Measurements from ENCODE around the gene GLOD5. TPM values are rescaled to one million over a fixed set of nuclear protein-coding genes. Genes with fewer than 3 reads are reported as not detected.

Gene GLOD5
- polyA plus RNA-seq, 3 donors from 2014 or later, result not detected

DNA sequence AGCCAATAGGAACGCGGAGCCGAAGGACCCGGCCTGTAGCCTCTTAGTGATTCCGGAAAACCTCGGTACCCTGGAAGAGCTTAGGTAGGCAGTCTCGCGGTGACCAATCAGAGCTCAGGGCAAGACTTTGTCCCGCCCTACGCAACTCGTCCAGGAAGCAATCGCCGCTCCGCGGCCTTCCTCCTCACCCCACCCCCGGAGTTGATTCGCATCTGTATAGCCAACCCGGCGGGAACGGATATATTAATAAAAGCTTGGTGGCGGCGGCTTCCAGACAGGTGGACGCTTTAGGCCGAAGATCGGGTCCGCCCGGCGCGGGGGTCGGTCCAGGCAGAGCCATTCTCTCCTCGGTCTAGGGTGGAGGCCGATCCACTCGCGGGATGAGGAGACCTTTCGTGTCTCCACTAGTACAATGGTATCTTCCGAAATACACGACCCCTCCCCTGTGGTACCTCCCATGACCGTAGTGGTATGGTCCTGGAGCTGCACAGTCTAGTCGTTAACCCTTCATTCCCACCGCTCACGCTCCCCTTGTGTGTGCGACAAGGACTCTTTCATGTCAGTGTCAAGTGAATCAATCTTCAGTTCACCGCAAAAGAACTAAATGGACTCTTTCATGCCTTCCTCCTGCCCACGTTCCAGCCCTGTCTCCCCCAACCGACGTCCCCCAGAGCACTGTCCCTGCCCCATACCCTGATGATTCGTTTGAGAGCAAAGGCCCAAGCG lies 24.2 kb upstream of the GLOD5 start:
- peaks cover 2 to 10% (median 10%) of the 10 kb centered on the region in 3 donors for H3K27me3 Mint-ChIP-seq (ENCODE audit: low read depth in 3 of 3)
- H3K4me1 Mint-ChIP-seq, result peaks cover 22 to 28% of the 10 kb centered on the region in 2 donors
- peak overlapping the region; percentile 90 to 94 (median 93) for H3K4me3 Mint-ChIP-seq
- DNase-seq, result peak; percentile 84 to 92 (median 90)
- H3K36me3 Mint-ChIP-seq, result no peaks in the 10 kb centered on the region
- H3K27ac Mint-ChIP-seq, result peak overlapping the region; percentile 85 to 99 (median 96)
- H3K9me3 Mint-ChIP-seq, result no peaks in the 10 kb centered on the region

GRCh38 chrX:48737940-48738339 lies 23.6 kb upstream of the GLOD5 start:
- Mint-ChIP-seq H3K27ac (peak overlapping the region; percentile 85 to 99 (median 96)), H3K4me1 (peaks cover 22 to 27% of the 10 kb centered on the region in 2 donors), H3K27me3 (ENCODE audit: low read depth in 3 of 3) (peaks cover 2 to 10% (median 10%) of the 10 kb centered on the region in 3 donors), H3K4me3 (peak overlapping the region; percentile 90 to 94 (median 93)), H3K9me3 (no peaks in the 10 kb centered on the region), H3K36me3 (no peaks in the 10 kb centered on the region)
- no peak for DNase-seq

GRCh38 chrX:48741834-48742233 lies 19.7 kb upstream of the GLOD5 start:
- Mint-ChIP-seq H3K4me3 (no peak overlapping the region), H3K36me3 (no peaks in the 10 kb centered on the region)

DNA sequence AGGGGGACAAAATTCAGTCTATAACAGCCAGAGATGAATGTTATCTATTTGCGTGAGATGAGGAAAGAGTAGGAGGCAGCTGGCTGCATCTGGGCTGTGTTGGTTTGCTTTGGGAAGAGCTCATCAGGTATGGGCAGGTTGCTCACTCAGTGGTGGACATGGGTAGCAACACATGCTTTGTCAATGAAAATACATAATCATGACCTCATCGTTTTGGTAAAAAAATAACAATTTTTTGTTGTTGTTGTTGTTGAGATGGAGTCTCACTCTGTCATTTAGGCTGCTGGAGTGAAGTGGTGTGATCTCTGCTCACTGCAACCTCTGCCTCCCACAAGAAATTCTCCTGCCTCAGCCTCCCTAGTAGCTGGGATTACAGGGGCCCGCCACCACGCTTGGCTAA lies 16.3 kb upstream of the GLOD5 start:
- no peak for DNase-seq
- Mint-ChIP-seq H3K36me3 (no peaks in the 10 kb centered on the region), H3K27ac (no peak overlapping the region), H3K4me3 (no peak overlapping the region), H3K9me3 (no peaks in the 10 kb centered on the region), H3K4me1 (no peaks in the 10 kb centered on the region), H3K27me3 (ENCODE audit: low read depth in 3 of 3) (peaks cover 0 to 4% (median 0%) of the 10 kb centered on the region in 3 donors)

More at GRCh38 chrX:48741834-48742233, 19.7 kb upstream of the GLOD5 start:
- Mint-ChIP-seq H3K9me3 (no peaks in the 10 kb centered on the region), H3K4me1 (peaks cover 11 to 13% of the 10 kb centered on the region in 2 donors), H3K27me3 (ENCODE audit: low read depth in 3 of 3) (peaks cover 0 to 9% (median 0%) of the 10 kb centered on the region in 3 donors), H3K27ac (no peak overlapping the region)
- DNase-seq, result no peak

- no peak overlapping the region for H3K4me3 Mint-ChIP-seq
Measured at GRCh38 chrX:48747415-48748016, 14.0 kb upstream of the GLOD5 start.

GRCh38 chrX:48749182-48749581 lies 12.4 kb upstream of the GLOD5 start:
- Mint-ChIP-seq H3K36me3 (no peaks in the 10 kb centered on the region), H3K4me3 (no peak overlapping the region), H3K27me3 (ENCODE audit: low read depth in 3 of 3) (peaks cover 0 to 2% (median 0%) of the 10 kb centered on the region in 3 donors), H3K9me3 (no peaks in the 10 kb centered on the region), H3K27ac (no peak overlapping the region), H3K4me1 (peaks cover 5 to 7% of the 10 kb centered on the region in 2 donors)
- no peak for DNase-seq

More at GRCh38 chrX:48747415-48748016, 14.0 kb upstream of the GLOD5 start:
- H3K27ac Mint-ChIP-seq, result no peak overlapping the region
- peaks cover 5 to 7% of the 10 kb centered on the region in 2 donors for H3K4me1 Mint-ChIP-seq
- H3K36me3 Mint-ChIP-seq, result no peaks in the 10 kb centered on the region
- no peak for DNase-seq
- H3K27me3 Mint-ChIP-seq (ENCODE audit: low read depth in 3 of 3), result peaks cover 0 to 4% (median 0%) of the 10 kb centered on the region in 3 donors
- H3K9me3 Mint-ChIP-seq, result no peaks in the 10 kb centered on the region

DNA sequence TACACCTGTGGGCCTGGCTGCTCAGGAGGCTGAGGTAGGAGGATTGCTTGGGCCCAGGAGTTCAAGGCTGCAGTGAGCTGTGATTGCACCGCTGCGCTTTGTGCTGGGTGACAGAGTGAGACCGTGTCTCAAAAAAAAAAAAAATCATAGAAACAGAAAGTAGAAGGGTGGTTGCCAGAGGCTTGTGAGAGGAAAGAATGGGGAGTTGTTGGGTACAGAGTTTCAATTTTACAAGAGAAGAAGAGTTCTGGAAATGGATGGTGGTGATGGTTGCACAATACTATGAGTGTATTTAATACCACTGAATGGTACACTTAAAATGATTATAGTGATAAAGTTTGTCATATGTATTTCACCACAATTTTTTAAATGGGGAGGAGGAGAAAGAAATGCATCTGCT lies 10.2 kb upstream of the GLOD5 start:
- H3K4me1 Mint-ChIP-seq, result peaks cover 5 to 7% of the 10 kb centered on the region in 2 donors
- H3K27me3 Mint-ChIP-seq (ENCODE audit: low read depth in 3 of 3), result peaks cover 0 to 4% (median 0%) of the 10 kb centered on the region in 3 donors
- peak in 1 of 3 donors; percentile 30 for DNase-seq
- peak overlapping the region; percentile 5 to 64 (median 53) for H3K27ac Mint-ChIP-seq
- H3K9me3 Mint-ChIP-seq, result no peaks in the 10 kb centered on the region
- no peaks in the 10 kb centered on the region for H3K36me3 Mint-ChIP-seq
- peak overlapping the region in 2 of 5 donors; percentile 2 to 38 for H3K4me3 Mint-ChIP-seq

- H3K4me3 Mint-ChIP-seq, result no peak overlapping the region
- peaks cover 0 to 4% (median 2%) of the 10 kb centered on the region in 3 donors for H3K27me3 Mint-ChIP-seq (ENCODE audit: low read depth in 3 of 3)
- H3K27ac Mint-ChIP-seq, result no peak overlapping the region
- H3K4me1 Mint-ChIP-seq, result peaks cover 5 to 7% of the 10 kb centered on the region in 2 donors
- DNase-seq, result no peak
- H3K36me3 Mint-ChIP-seq, result no peaks in the 10 kb centered on the region
- no peaks in the 10 kb centered on the region for H3K9me3 Mint-ChIP-seq
Measured at GRCh38 chrX:48752498-48752897, 9.0 kb upstream of the GLOD5 start.

GRCh38 chrX:48753708-48754228 lies 7.8 kb upstream of the GLOD5 start:
- no peak for DNase-seq
- peaks cover 0 to 4% (median 2%) of the 10 kb centered on the region in 3 donors for H3K27me3 Mint-ChIP-seq (ENCODE audit: low read depth in 3 of 3)
- peaks cover 5 to 7% of the 10 kb centered on the region in 2 donors for H3K4me1 Mint-ChIP-seq
- no peaks in the 10 kb centered on the region for H3K9me3 Mint-ChIP-seq
- no peak overlapping the region for H3K4me3 Mint-ChIP-seq
- no peak overlapping the region for H3K27ac Mint-ChIP-seq
- no peaks in the 10 kb centered on the region for H3K36me3 Mint-ChIP-seq

- Mint-ChIP-seq H3K27me3 (ENCODE audit: low read depth in 3 of 3) (peaks cover 0 to 4% (median 2%) of the 10 kb centered on the region in 3 donors), H3K36me3 (no peaks in the 10 kb centered on the region), H3K27ac (no peak overlapping the region), H3K9me3 (no peaks in the 10 kb centered on the region), H3K4me1 (peaks cover 5 to 7% of the 10 kb centered on the region in 2 donors), H3K4me3 (no peak overlapping the region)
- DNase-seq, result no peak
Measured at GRCh38 chrX:48754238-48754637, 7.3 kb upstream of the GLOD5 start.

- no peak overlapping the region for H3K27ac Mint-ChIP-seq
- H3K4me1 Mint-ChIP-seq, result no peaks in the 10 kb centered on the region
- no peaks in the 10 kb centered on the region for H3K36me3 Mint-ChIP-seq
- DNase-seq, result no peak
- H3K27me3 Mint-ChIP-seq (ENCODE audit: low read depth in 3 of 3), result peaks cover 2 to 5% (median 3%) of the 10 kb centered on the region in 3 donors
- no peak overlapping the region for H3K4me3 Mint-ChIP-seq
- H3K9me3 Mint-ChIP-seq, result no peaks in the 10 kb centered on the region
Measured at GRCh38 chrX:48769230-48769629, 7.7 kb downstream of the GLOD5 start.

- H3K4me1 Mint-ChIP-seq, result no peaks in the 10 kb centered on the region
- H3K9me3 Mint-ChIP-seq, result no peaks in the 10 kb centered on the region
- H3K36me3 Mint-ChIP-seq, result no peaks in the 10 kb centered on the region
- DNase-seq, result no peak
- H3K4me3 Mint-ChIP-seq, result no peak overlapping the region
- peaks cover 3 to 5% (median 4%) of the 10 kb centered on the region in 3 donors for H3K27me3 Mint-ChIP-seq (ENCODE audit: low read depth in 3 of 3)
- H3K27ac Mint-ChIP-seq, result no peak overlapping the region
Measured at GRCh38 chrX:48770296-48770695, 8.7 kb downstream of the GLOD5 start.

GRCh38 chrX:48772602-48773001 lies 11.1 kb downstream of the GLOD5 start:
- no peak for DNase-seq
- Mint-ChIP-seq H3K27me3 (ENCODE audit: low read depth in 3 of 3) (peaks cover 3 to 5% (median 4%) of the 10 kb centered on the region in 3 donors), H3K27ac (no peak overlapping the region), H3K4me3 (no peak overlapping the region), H3K36me3 (no peaks in the 10 kb centered on the region), H3K4me1 (no peaks in the 10 kb centered on the region), H3K9me3 (no peaks in the 10 kb centered on the region)

DNA sequence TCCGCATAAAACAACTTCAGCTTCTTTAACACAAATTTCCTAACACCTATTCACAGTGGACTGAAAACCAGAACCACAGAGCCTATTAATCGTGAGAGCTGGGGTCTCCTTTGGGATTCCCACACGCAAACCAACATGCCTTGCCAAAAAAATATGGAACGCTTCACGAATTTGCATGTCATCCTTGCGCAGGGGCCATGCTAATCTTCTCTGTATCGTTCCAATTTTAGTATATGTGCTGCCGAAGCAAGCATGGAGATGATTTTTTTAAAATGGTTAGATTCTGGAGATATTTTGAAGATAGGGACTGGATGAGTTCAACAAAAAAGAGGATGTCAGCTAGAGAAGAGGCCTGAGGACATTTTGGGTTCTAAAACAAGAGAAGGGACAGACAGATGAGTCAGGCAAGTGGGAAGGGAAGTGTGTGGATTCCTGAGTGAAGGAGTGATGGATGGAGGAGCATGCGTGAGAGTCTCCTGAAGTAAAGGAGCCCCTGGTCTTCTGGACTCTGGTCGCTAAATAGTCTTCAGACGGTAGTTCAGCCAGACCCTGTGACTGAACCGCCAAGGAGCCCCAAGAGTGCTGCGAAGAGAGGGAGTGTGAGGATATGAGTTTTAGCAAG lies 15.4 kb downstream of the GLOD5 start:
- no peaks in the 10 kb centered on the region for H3K4me1 Mint-ChIP-seq
- no peak for DNase-seq
- no peak overlapping the region for H3K4me3 Mint-ChIP-seq
- H3K27ac Mint-ChIP-seq, result no peak overlapping the region
- H3K36me3 Mint-ChIP-seq, result no peaks in the 10 kb centered on the region
- peaks cover 3 to 4% (median 4%) of the 10 kb centered on the region in 3 donors for H3K27me3 Mint-ChIP-seq (ENCODE audit: low read depth in 3 of 3)
- no peaks in the 10 kb centered on the region for H3K9me3 Mint-ChIP-seq

Data from immature natural killer cell (primary cell).